Smooth muscle cell (in vitro differentiated cells): ENCODE measurements around the gene KRTAP1-1. TPM values are rescaled to one million over a fixed set of nuclear protein-coding genes. Genes with fewer than 3 reads are reported as not detected.

Experiments used
- DNase-seq: peaks from one replicate; lab custom pipeline; 2025; ENCODE audit not compliant: unreplicated experiment; lab: John Stamatoyannopoulos, UW
- H2AFZ ChIP-seq: fragments of 200-600 bp; sonication (generic); 2 replicates; pipeline ENCODE4 v1.6.0; 2016; ENCODE audit warnings: antibody characterized with exemption, low read depth, mild to moderate bottlenecking
- H3F3A ChIP-seq: fragments of 200-600 bp; sonication (generic); 2 replicates; pipeline ENCODE4 v1.6.0; 2017; ENCODE audit warnings: antibody characterized with exemption, low read depth
- H3K27ac ChIP-seq: fragments of 200-600 bp; sonication (generic); 2 replicates; pipeline ENCODE4 v1.5.1; 2016; ENCODE audit warnings: low read depth, mild to moderate bottlenecking
- H3K27me3 ChIP-seq: fragments of 200-600 bp; sonication (generic); 2 replicates; pipeline ENCODE4 v1.6.1; 2016; ENCODE audit warnings: low read depth, mild to moderate bottlenecking
- H3K36me3 ChIP-seq: fragments of 200-600 bp; sonication (generic); 2 replicates; pipeline ENCODE4 v1.5.1; 2016; ENCODE audit warnings: low read depth
- H3K4me1 ChIP-seq: fragments of 200-600 bp; sonication (generic); 2 replicates; pipeline ENCODE4 v1.5.1; 2016; ENCODE audit warnings: low read depth
- H3K4me2 ChIP-seq: fragments of 200-600 bp; sonication (generic); 2 replicates; pipeline ENCODE4 v1.6.0; 2016; ENCODE audit warnings: mild to moderate bottlenecking
- H3K4me3 ChIP-seq: fragments of 200-600 bp; sonication (generic); 2 replicates; pipeline ENCODE4 v1.5.1; 2016; ENCODE audit warnings: mild to moderate bottlenecking
- H3K79me2 ChIP-seq: fragments of 200-600 bp; sonication (generic); 2 replicates; pipeline ENCODE4 v1.6.0; 2016; ENCODE audit warnings: low read depth, mild to moderate bottlenecking
- H3K9ac ChIP-seq: fragments of 200-600 bp; sonication (generic); 2 replicates; pipeline ENCODE4 v1.6.0; 2016; ENCODE audit warnings: low read depth
- H3K9me3 ChIP-seq: fragments of 200-600 bp; sonication (generic); replicated peaks from 2 replicates; pipeline ENCODE4 v1.5.1; 2016; ENCODE audit warnings: low read depth
- H4K20me1 ChIP-seq: fragments of 200-600 bp; sonication (generic); 2 replicates; pipeline ENCODE4 v1.6.0; 2016; ENCODE audit warnings: low read depth
- WGBS: methylation state at CpG from one replicate; pipeline ENCODE4 v1.1.7; 2016; ENCODE audit warnings: low lambda C conversion rate; 5-methylcytosine and 5-hydroxymethylcytosine counted together
- polyA plus RNA-seq: library from polyadenylated mRNA; unstranded; fragments of >200 nt; fragmentation: Nextera tagmentation; extraction: Ambion mirVana; gene quantifications from 2 replicates; pipeline ENCODE4 v1.2.1, GENCODE V29; 2016
- small RNA-seq: library from RNA; depleted of rRNA; stranded (forward); fragments of <200 nt; gene quantifications from one replicate; pipeline ENCODE3, GENCODE V24; 2014
- total RNA-seq: library from RNA; depleted of rRNA; stranded (reverse); fragments of >200 nt; gene quantifications from 2 replicates; pipeline ENCODE4 v1.2.3, GENCODE V29; 2014
- TF ChIP-seq, protein P1 (sequence below): fragments of 200-600 bp; sonication (generic); IDR thresholded peaks from 2 replicates; pipeline ENCODE4 v1.5.1; 2017; ENCODE audit warnings: borderline replicate concordance, mild to moderate bottlenecking, antibody characterized with exemption; ENCODE audit not compliant: insufficient read depth, poor library complexity, severe bottlenecking

KRTAP1-1 gene
- total and polyA plus RNA-seq, 2 experiments from 2014 or later = not detected

DNA sequence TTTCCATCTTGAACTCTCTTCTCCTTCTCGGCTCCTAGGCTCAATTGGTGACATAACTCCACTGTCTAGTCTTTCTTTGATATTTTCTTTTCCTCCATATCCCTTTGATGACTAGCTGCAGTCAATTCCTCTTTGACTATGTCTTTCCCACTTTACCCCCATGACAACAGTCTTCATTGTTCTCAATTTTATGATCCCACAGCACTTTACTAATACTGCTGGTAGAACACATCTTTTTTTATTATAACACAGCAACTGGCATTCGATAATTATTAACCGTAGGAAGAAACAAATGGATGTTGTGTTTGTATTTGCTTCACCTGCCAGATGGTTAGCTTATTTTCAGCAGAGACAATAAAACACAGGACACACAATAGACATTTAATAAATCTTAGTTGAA lies 48.6 kb downstream of the KRTAP1-1 start:
- no peak overlapping the region for H3K27ac ChIP-seq
- peaks cover 14% of the 10 kb centered on the region for H3K27me3 ChIP-seq
- no peak overlapping the region for H3K4me2 ChIP-seq
- H3K4me1 ChIP-seq = no peaks in the 10 kb centered on the region
- H3F3A ChIP-seq = no peaks in the 10 kb centered on the region
- 93% methylated on average over 3 of the region's 3 CpGs for WGBS
- TF ChIP-seq, protein P1, sequence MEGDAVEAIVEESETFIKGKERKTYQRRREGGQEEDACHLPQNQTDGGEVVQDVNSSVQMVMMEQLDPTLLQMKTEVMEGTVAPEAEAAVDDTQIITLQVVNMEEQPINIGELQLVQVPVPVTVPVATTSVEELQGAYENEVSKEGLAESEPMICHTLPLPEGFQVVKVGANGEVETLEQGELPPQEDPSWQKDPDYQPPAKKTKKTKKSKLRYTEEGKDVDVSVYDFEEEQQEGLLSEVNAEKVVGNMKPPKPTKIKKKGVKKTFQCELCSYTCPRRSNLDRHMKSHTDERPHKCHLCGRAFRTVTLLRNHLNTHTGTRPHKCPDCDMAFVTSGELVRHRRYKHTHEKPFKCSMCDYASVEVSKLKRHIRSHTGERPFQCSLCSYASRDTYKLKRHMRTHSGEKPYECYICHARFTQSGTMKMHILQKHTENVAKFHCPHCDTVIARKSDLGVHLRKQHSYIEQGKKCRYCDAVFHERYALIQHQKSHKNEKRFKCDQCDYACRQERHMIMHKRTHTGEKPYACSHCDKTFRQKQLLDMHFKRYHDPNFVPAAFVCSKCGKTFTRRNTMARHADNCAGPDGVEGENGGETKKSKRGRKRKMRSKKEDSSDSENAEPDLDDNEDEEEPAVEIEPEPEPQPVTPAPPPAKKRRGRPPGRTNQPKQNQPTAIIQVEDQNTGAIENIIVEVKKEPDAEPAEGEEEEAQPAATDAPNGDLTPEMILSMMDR = no peak
- H2AFZ ChIP-seq = no peak overlapping the region
- H3K36me3 ChIP-seq = no peaks in the 10 kb centered on the region
- no peak overlapping the region for H3K4me3 ChIP-seq
- H3K9me3 ChIP-seq = no peaks in the 10 kb centered on the region
- no peaks in the 10 kb centered on the region for H4K20me1 ChIP-seq
- H3K79me2 ChIP-seq = no peaks in the 10 kb centered on the region
- DNase-seq = no peak
- no peak overlapping the region for H3K9ac ChIP-seq

Small RNAs within 50 kb of the gene (small RNA-seq; reads per million reads assigned to genes)
- not detected for gene KRTAP3-4P

Other genes starting within 250 kb of the KRTAP1-1 start
Only the 30 nearest of the 37 such genes appear.
- gene KRT12, start 174.2 kb downstream of the KRTAP1-1 start, total RNA-seq = not detected in 2 replicates
- not detected in 2 replicates for gene KRT12, start 174.2 kb downstream of the KRTAP1-1 start, polyA plus RNA-seq
- gene KRT20, start 156.2 kb downstream of the KRTAP1-1 start, total RNA-seq = not detected in 2 replicates
- gene KRT20, start 156.2 kb downstream of the KRTAP1-1 start, polyA plus RNA-seq = not detected in 2 replicates
- 39.7 and 46.3 TPM in 2 replicates for gene KRT23, start 103.8 kb downstream of the KRTAP1-1 start, total RNA-seq
- 4.5 and 14.4 TPM in 2 replicates for gene KRT23, start 103.8 kb downstream of the KRTAP1-1 start, polyA plus RNA-seq
- gene KRT39, start 74.5 kb downstream of the KRTAP1-1 start, total RNA-seq = not detected in 2 replicates
- not detected in 2 replicates for gene KRT39, start 74.5 kb downstream of the KRTAP1-1 start, polyA plus RNA-seq
- not detected in 2 replicates for gene KRT40, start 57.1 kb downstream of the KRTAP1-1 start, total RNA-seq
- gene KRT40, start 57.1 kb downstream of the KRTAP1-1 start, polyA plus RNA-seq = not detected in 2 replicates
- not detected in 2 replicates for gene KRTAP3-3, start 47.3 kb downstream of the KRTAP1-1 start, total RNA-seq
- gene KRTAP3-3, start 47.3 kb downstream of the KRTAP1-1 start, polyA plus RNA-seq = not detected in 2 replicates
- not detected in 2 replicates for gene KRTAP3-2, start 41.5 kb downstream of the KRTAP1-1 start, total RNA-seq
- not detected in 2 replicates for gene KRTAP3-2, start 41.5 kb downstream of the KRTAP1-1 start, polyA plus RNA-seq
- gene KRTAP3-1, start 32.3 kb downstream of the KRTAP1-1 start, total RNA-seq = 0.49 and 1.5 TPM in 2 replicates
- 0.29 and 1.8 TPM in 2 replicates for gene KRTAP3-1, start 32.3 kb downstream of the KRTAP1-1 start, polyA plus RNA-seq
- 3.0 TPM in 1 of 2 replicates, not detected in the other for gene KRTAP1-5, start 14.2 kb downstream of the KRTAP1-1 start, total RNA-seq
- gene KRTAP1-5, start 14.2 kb downstream of the KRTAP1-1 start, polyA plus RNA-seq = 1.1 TPM in 1 of 2 replicates, not detected in the other
- not detected in 2 replicates for gene KRTAP1-4, start 11.3 kb downstream of the KRTAP1-1 start, total RNA-seq
- not detected in 2 replicates for gene KRTAP1-4, start 11.3 kb downstream of the KRTAP1-1 start, polyA plus RNA-seq
- not detected in 2 replicates for gene KRTAP1-3, start 6.6 kb downstream of the KRTAP1-1 start, total RNA-seq
- gene KRTAP1-3, start 6.6 kb downstream of the KRTAP1-1 start, polyA plus RNA-seq = not detected in 2 replicates
- gene KRTAP2-1, start 5.9 kb upstream of the KRTAP1-1 start, total RNA-seq = not detected in 2 replicates
- gene KRTAP2-1, start 5.9 kb upstream of the KRTAP1-1 start, polyA plus RNA-seq = not detected in 2 replicates
- gene KRTAP2-2, start 13.8 kb upstream of the KRTAP1-1 start, total RNA-seq = not detected in 2 replicates
- not detected in 2 replicates for gene KRTAP2-2, start 13.8 kb upstream of the KRTAP1-1 start, polyA plus RNA-seq
- gene KRTAP2-3, start 18.7 kb upstream of the KRTAP1-1 start, total RNA-seq = 3.5 and 17.3 TPM in 2 replicates
- 21.0 and 71.9 TPM in 2 replicates for gene KRTAP2-3, start 18.7 kb upstream of the KRTAP1-1 start, polyA plus RNA-seq
- gene KRTAP2-4, start 24.4 kb upstream of the KRTAP1-1 start, total RNA-seq = not detected in 2 replicates
- 0.38 TPM in 1 of 2 replicates, not detected in the other for gene KRTAP2-4, start 24.4 kb upstream of the KRTAP1-1 start, polyA plus RNA-seq
- not detected in 2 replicates for gene KRTAP4-7, start 42.7 kb upstream of the KRTAP1-1 start, total RNA-seq
- not detected in 2 replicates for gene KRTAP4-7, start 42.7 kb upstream of the KRTAP1-1 start, polyA plus RNA-seq
- gene KRTAP4-8, start 56.7 kb upstream of the KRTAP1-1 start, total RNA-seq = not detected in 2 replicates
- gene KRTAP4-8, start 56.7 kb upstream of the KRTAP1-1 start, polyA plus RNA-seq = 0.56 TPM in 1 of 2 replicates, not detected in the other
- not detected in 2 replicates for gene KRTAP4-16, start 60.8 kb upstream of the KRTAP1-1 start, total RNA-seq
- gene KRTAP4-16, start 60.8 kb upstream of the KRTAP1-1 start, polyA plus RNA-seq = not detected in 2 replicates
- 1.7 TPM in 1 of 2 replicates, not detected in the other for gene KRTAP4-9, start 63.9 kb upstream of the KRTAP1-1 start, total RNA-seq
- not detected in 2 replicates for gene KRTAP4-9, start 63.9 kb upstream of the KRTAP1-1 start, polyA plus RNA-seq
- gene KRTAP4-11, start 76.9 kb upstream of the KRTAP1-1 start, total RNA-seq = not detected in 2 replicates
- gene KRTAP4-11, start 76.9 kb upstream of the KRTAP1-1 start, polyA plus RNA-seq = not detected in 2 replicates
- gene KRTAP4-12, start 82.7 kb upstream of the KRTAP1-1 start, total RNA-seq = not detected in 2 replicates
- gene KRTAP4-12, start 82.7 kb upstream of the KRTAP1-1 start, polyA plus RNA-seq = not detected in 2 replicates
- gene KRTAP4-6, start 99.1 kb upstream of the KRTAP1-1 start, total RNA-seq = not detected in 2 replicates
- not detected in 2 replicates for gene KRTAP4-6, start 99.1 kb upstream of the KRTAP1-1 start, polyA plus RNA-seq
- not detected in 2 replicates for gene KRTAP4-5, start 108.4 kb upstream of the KRTAP1-1 start, total RNA-seq
- gene KRTAP4-5, start 108.4 kb upstream of the KRTAP1-1 start, polyA plus RNA-seq = not detected in 2 replicates
- gene KRTAP4-4, start 119.3 kb upstream of the KRTAP1-1 start, total RNA-seq = not detected in 2 replicates
- not detected in 2 replicates for gene KRTAP4-4, start 119.3 kb upstream of the KRTAP1-1 start, polyA plus RNA-seq
- gene KRTAP4-3, start 126.8 kb upstream of the KRTAP1-1 start, total RNA-seq = not detected in 2 replicates
- not detected in 2 replicates for gene KRTAP4-3, start 126.8 kb upstream of the KRTAP1-1 start, polyA plus RNA-seq
- gene KRTAP4-2, start 136.8 kb upstream of the KRTAP1-1 start, total RNA-seq = not detected in 2 replicates
- not detected in 2 replicates for gene KRTAP4-2, start 136.8 kb upstream of the KRTAP1-1 start, polyA plus RNA-seq
- gene KRTAP4-1, start 143.5 kb upstream of the KRTAP1-1 start, total RNA-seq = not detected in 2 replicates
- not detected in 2 replicates for gene KRTAP4-1, start 143.5 kb upstream of the KRTAP1-1 start, polyA plus RNA-seq
- not detected in 2 replicates for gene KRTAP9-1, start 148.4 kb upstream of the KRTAP1-1 start, total RNA-seq
- not detected in 2 replicates for gene KRTAP9-1, start 148.4 kb upstream of the KRTAP1-1 start, polyA plus RNA-seq
- gene KRTAP9-2, start 185.2 kb upstream of the KRTAP1-1 start, total RNA-seq = not detected in 2 replicates
- gene KRTAP9-2, start 185.2 kb upstream of the KRTAP1-1 start, polyA plus RNA-seq = not detected in 2 replicates
- not detected in 2 replicates for gene KRTAP9-3, start 191.0 kb upstream of the KRTAP1-1 start, total RNA-seq
- gene KRTAP9-3, start 191.0 kb upstream of the KRTAP1-1 start, polyA plus RNA-seq = not detected in 2 replicates